Activated CD4-positive, alpha-beta T cell treated with anti-CD3 and anti-CD28 coated beads, Interleukin-2, amount 10 ng/mL, durations not matched to agents 24 days and 14 days (primary cell): Measurements from ENCODE around the gene FSIP1. TPM values are rescaled to one million over a fixed set of nuclear protein-coding genes. Genes with fewer than 3 reads are reported as not detected.

Experiments used
- DNase-seq: peaks from one replicate; pipeline ENCODE4 v3.0.0; 2022
- H3K27ac Mint-ChIP-seq: one replicate; pipeline ENCODE4 v1.8.0; 2022; ENCODE audit warnings: mild to moderate bottlenecking, mixed read lengths
- H3K27me3 Mint-ChIP-seq: one replicate; pipeline ENCODE4 v1.8.0; 2022; ENCODE audit warnings: mixed read lengths
- H3K36me3 Mint-ChIP-seq: one replicate; pipeline ENCODE4 v1.8.0; 2022; ENCODE audit warnings: low read depth, mild to moderate bottlenecking, mixed read lengths
- H3K4me1 Mint-ChIP-seq: one replicate; pipeline ENCODE4 v1.8.0; 2021; ENCODE audit warnings: mixed read lengths
- H3K4me3 Mint-ChIP-seq: one replicate; pipeline ENCODE4 v1.8.0; 2022; ENCODE audit warnings: mild to moderate bottlenecking, moderate library complexity, mixed read lengths
- H3K9me3 Mint-ChIP-seq: one replicate; pipeline ENCODE4 v1.8.0; 2021; ENCODE audit warnings: mixed read lengths
- intact Hi-C: fragments of 100-400 bp; cut with micrococcal nuclease; formaldehyde crosslinking; loops from one replicate; pipeline ENCODE4 v1.15.1; 2023
- total RNA-seq: library from RNA; stranded (reverse); gene quantifications from 2 replicates; pipeline ENCODE4 v1.2.3, GENCODE V29; 2022

Gene FSIP1
- total RNA-seq, 1 donor from 2014 or later, result 0.37 TPM

- Mint-ChIP-seq H3K4me1 (peaks cover 20% of the 10 kb centered on the region), H3K9me3 (no peaks in the 10 kb centered on the region), H3K4me3 (no peak overlapping the region), H3K27me3 (peaks cover 3% of the 10 kb centered on the region), H3K27ac (no peak overlapping the region), H3K36me3 (no peaks in the 10 kb centered on the region)
- intact Hi-C loops, result no loop called here
- DNase-seq, result no peak
Measured at GRCh38 chr15:39770748-39771689, 11.6 kb downstream of the FSIP1 start.

DNA sequence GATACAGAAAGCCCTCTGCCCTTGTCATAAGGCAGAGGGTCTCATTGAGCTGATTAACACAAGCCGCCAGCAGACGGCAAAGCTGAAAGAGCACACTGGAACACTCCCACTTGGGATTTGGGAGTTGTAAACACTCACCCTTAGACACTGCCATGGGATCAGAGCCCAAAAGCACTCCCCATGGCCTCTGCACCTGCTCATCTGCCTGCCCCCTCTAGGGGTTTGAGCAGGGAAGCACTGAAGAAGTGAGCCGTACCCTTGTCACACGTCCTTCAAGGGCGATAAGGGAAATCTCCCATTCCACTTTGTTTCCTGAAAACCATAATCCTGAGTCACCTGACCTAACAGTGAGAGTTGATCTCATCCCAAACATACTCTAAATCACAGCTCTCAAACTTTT is 14.7 kb downstream of the FSIP1 start:
- no peaks in the 10 kb centered on the region for H3K36me3 Mint-ChIP-seq
- no peak overlapping the region for H3K27ac Mint-ChIP-seq
- intact Hi-C loops, result no loop called here
- no peaks in the 10 kb centered on the region for H3K9me3 Mint-ChIP-seq
- no peak overlapping the region for H3K4me3 Mint-ChIP-seq
- peaks cover 2% of the 10 kb centered on the region for H3K4me1 Mint-ChIP-seq
- no peak for DNase-seq
- peaks cover 9% of the 10 kb centered on the region for H3K27me3 Mint-ChIP-seq

- no peak overlapping the region for H3K27ac Mint-ChIP-seq
- H3K27me3 Mint-ChIP-seq, result peaks cover 28% of the 10 kb centered on the region
- no peak for DNase-seq
- no peaks in the 10 kb centered on the region for H3K9me3 Mint-ChIP-seq
- no peaks in the 10 kb centered on the region for H3K36me3 Mint-ChIP-seq
- intact Hi-C loops, result no loop called here
- no peaks in the 10 kb centered on the region for H3K4me1 Mint-ChIP-seq
- no peak overlapping the region for H3K4me3 Mint-ChIP-seq
Measured at GRCh38 chr15:39761006-39761405, 21.6 kb downstream of the FSIP1 start.

DNA sequence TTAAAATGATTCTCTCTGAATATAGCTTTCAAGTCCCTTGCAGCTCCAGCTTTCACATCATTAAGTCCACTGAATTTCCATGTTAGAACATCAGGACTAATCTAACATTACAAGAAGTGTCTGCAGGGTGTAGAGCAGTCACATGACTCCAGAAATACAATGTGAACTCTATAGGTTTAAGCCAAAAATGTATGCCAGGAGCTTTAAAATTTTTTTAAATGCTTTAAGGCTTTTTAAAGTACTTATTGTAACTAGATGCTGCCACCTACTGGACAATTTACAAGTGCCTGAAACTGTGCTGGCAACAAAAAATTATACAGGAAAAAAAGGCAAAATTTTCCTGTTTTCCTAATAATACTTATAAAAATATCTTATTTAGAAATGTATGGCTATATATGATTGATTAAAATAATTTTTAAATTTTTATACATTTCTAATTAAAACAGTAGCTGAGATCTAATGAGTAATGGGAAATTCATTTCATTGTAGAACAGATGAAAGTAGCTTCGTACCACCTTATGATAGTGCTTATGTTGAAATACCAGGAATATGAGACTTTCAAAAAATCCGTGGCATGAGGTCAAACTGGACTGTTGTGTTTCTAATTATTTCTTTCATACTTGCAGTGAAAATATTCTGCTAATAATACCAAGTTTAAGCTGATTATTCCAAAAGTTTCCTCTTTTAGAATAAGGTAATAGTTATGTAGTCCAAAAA is 25.7 kb downstream of the FSIP1 start:
- Mint-ChIP-seq H3K36me3 (no peaks in the 10 kb centered on the region), H3K4me3 (no peak overlapping the region), H3K9me3 (no peaks in the 10 kb centered on the region), H3K4me1 (no peaks in the 10 kb centered on the region), H3K27ac (no peak overlapping the region), H3K27me3 (peaks cover 49% of the 10 kb centered on the region)
- intact Hi-C loops, result loop anchor here (1.0 to 5.0 kb wide), 5 partner anchors 71 to 1048 kb away; partner anchors contain the start of gene THBS1
- peak; percentile 75 for DNase-seq

- Mint-ChIP-seq H3K9me3 (no peaks in the 10 kb centered on the region), H3K27ac (no peak overlapping the region)
- intact Hi-C loops, result no loop called here
Measured at GRCh38 chr15:39752991-39753390, 29.6 kb downstream of the FSIP1 start.

DNA sequence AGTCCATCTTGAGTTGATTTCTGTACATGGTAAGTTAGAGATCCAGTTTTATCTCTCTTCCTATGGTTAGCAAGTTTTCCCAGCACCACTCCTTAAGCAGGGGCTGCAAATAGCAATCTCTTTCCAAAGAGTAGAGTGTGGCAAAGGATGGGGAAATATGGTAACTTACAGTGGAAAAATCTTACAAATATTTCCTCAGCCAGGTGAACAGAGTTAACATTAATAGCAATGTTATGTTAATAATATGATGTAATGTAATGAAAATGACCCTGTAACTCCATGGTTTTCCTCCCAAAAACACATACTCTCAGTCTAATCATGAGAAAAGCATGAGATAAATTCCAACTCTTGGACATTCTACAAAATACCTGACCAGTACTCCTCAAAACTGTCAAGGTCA is 30.4 kb downstream of the FSIP1 start:
- Mint-ChIP-seq H3K27ac (no peak overlapping the region), H3K4me3 (no peak overlapping the region)

More at GRCh38 chr15:39752991-39753390, 29.6 kb downstream of the FSIP1 start:
- Mint-ChIP-seq H3K36me3 (no peaks in the 10 kb centered on the region), H3K27me3 (peaks cover 69% of the 10 kb centered on the region), H3K4me1 (no peaks in the 10 kb centered on the region), H3K4me3 (no peak overlapping the region)
- DNase-seq, result no peak

DNA sequence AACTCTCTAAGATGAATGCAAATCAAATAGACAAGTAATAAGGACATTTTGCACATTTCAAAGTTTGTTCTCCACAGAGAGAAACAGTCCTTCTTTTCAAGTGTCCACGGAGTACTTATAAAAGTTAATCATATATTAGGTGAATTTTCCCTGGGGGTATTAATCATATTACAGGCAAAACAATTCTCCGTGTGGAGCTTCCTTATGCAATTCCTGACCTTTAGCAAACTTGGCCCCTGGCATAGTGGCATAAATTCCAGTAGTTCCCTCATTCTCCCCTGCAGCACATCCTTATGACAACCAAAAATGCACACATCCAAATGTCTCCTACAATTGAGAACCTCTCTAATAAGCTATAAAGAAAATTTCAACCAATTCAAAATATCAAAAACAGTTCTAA is 34.4 kb downstream of the FSIP1 start:
- Mint-ChIP-seq H3K36me3 (no peaks in the 10 kb centered on the region), H3K27ac (no peak overlapping the region), H3K4me3 (no peak overlapping the region), H3K4me1 (no peaks in the 10 kb centered on the region), H3K9me3 (no peaks in the 10 kb centered on the region), H3K27me3 (peaks cover 64% of the 10 kb centered on the region)
- intact Hi-C loops, result no loop called here
- no peak for DNase-seq

More for the DNA sequence above, 30.4 kb downstream of the FSIP1 start:
- intact Hi-C loops, result no loop called here
- Mint-ChIP-seq H3K9me3 (no peaks in the 10 kb centered on the region), H3K4me1 (no peaks in the 10 kb centered on the region), H3K36me3 (no peaks in the 10 kb centered on the region), H3K27me3 (peaks cover 69% of the 10 kb centered on the region)
- DNase-seq, result no peak

GRCh38 chr15:39747326-39747725 is 35.3 kb downstream of the FSIP1 start:
- H3K36me3 Mint-ChIP-seq, result no peaks in the 10 kb centered on the region
- H3K4me1 Mint-ChIP-seq, result no peaks in the 10 kb centered on the region
- H3K9me3 Mint-ChIP-seq, result no peaks in the 10 kb centered on the region
- H3K4me3 Mint-ChIP-seq, result no peak overlapping the region
- H3K27ac Mint-ChIP-seq, result no peak overlapping the region
- H3K27me3 Mint-ChIP-seq, result peaks cover 59% of the 10 kb centered on the region
- no peak for DNase-seq
- intact Hi-C loops, result no loop called here

DNA sequence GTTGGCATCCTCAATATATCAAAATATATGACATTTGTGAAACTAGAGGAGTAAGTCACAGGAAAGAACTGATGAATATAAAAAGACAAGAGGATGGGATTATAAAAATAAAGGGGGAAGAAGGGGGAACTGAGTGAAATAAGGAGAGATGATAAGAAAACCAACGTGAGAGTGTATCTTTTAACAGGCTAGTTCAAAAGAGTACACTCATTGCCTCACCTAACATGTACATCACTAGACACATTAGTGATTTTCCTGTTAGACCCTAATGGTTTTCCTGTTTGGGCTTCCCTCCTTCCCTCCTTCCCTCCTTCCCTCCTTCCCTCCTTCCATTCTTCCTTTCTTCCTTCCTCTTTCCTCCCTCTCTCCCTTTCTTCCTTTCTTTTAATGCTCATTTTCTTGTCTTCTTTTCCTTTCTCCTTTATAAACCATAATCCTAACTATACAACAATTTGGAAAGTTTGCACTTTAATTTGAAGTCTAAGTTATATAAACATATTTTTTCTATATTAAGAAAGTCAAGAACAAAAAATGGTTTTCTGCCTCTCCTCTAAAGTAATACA is 35.8 kb downstream of the FSIP1 start:
- no peak overlapping the region for H3K4me3 Mint-ChIP-seq
- H3K27ac Mint-ChIP-seq, result no peak overlapping the region
- H3K9me3 Mint-ChIP-seq, result no peaks in the 10 kb centered on the region
- DNase-seq, result no peak
- H3K36me3 Mint-ChIP-seq, result no peaks in the 10 kb centered on the region
- intact Hi-C loops, result no loop called here
- no peaks in the 10 kb centered on the region for H3K4me1 Mint-ChIP-seq
- peaks cover 63% of the 10 kb centered on the region for H3K27me3 Mint-ChIP-seq

DNA sequence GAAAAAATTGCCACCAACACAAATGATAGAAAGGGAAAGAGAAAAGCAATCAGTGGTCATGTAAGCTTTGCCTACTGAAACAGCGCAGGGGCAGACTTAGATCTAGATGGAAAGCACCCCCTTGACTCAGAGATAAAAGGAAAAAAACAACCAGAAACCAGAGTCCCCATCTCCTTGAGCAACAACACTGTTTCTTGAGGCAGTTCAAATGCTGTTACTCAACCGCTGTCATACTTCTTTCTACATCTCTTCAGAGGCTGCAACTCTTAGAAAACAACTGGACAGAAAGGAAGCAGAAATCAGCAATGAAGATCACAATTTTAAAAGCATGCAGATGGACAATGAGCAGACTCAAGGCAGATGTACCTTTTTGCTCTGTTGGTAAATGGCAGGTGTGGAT is 36.5 kb downstream of the FSIP1 start:
- DNase-seq, result no peak
- Mint-ChIP-seq H3K9me3 (no peaks in the 10 kb centered on the region), H3K36me3 (no peaks in the 10 kb centered on the region), H3K4me1 (no peaks in the 10 kb centered on the region), H3K27me3 (peaks cover 59% of the 10 kb centered on the region), H3K27ac (no peak overlapping the region), H3K4me3 (no peak overlapping the region)
- intact Hi-C loops, result no loop called here

- no peak overlapping the region for H3K27ac Mint-ChIP-seq
- H3K27me3 Mint-ChIP-seq, result peaks cover 56% of the 10 kb centered on the region
- DNase-seq, result no peak
- no peaks in the 10 kb centered on the region for H3K4me1 Mint-ChIP-seq
- no peaks in the 10 kb centered on the region for H3K36me3 Mint-ChIP-seq
- no peak overlapping the region for H3K4me3 Mint-ChIP-seq
- H3K9me3 Mint-ChIP-seq, result no peaks in the 10 kb centered on the region
- intact Hi-C loops, result no loop called here
Measured at GRCh38 chr15:39745415-39745814, 37.2 kb downstream of the FSIP1 start.

- Mint-ChIP-seq H3K36me3 (no peaks in the 10 kb centered on the region), H3K27me3 (peaks cover 51% of the 10 kb centered on the region), H3K9me3 (no peaks in the 10 kb centered on the region), H3K4me3 (no peak overlapping the region), H3K27ac (no peak overlapping the region), H3K4me1 (no peaks in the 10 kb centered on the region)
- DNase-seq, result no peak
- intact Hi-C loops, result no loop called here
Measured at GRCh38 chr15:39744334-39745103, 38.1 kb downstream of the FSIP1 start.

GRCh38 chr15:39743611-39744010 is 39.0 kb downstream of the FSIP1 start:
- no peak for DNase-seq
- Mint-ChIP-seq H3K4me1 (no peaks in the 10 kb centered on the region), H3K9me3 (no peaks in the 10 kb centered on the region), H3K36me3 (no peaks in the 10 kb centered on the region), H3K27ac (no peak overlapping the region), H3K4me3 (no peak overlapping the region), H3K27me3 (peaks cover 43% of the 10 kb centered on the region)
- intact Hi-C loops, result no loop called here
